Liver (tissue), 9 donors: ENCODE results near the gene HLCS. TPM values are rescaled to one million over a fixed set of nuclear protein-coding genes. Genes with fewer than 3 reads are reported as not detected.

Experiments used
- DNase-seq: peaks from one replicate; pipeline ENCODE4 v3.0.0-alpha.2; 2017; ENCODE audit warnings: low spot score
- H3K27ac ChIP-seq, 2 donors: one replicate each; pipeline ENCODE4 v1.7.0; 2013; ENCODE audit warnings: inconsistent platforms in 2 of 2, low read length in 2 of 2, control low read depth in 1 of 2, low read depth in 1 of 2, mild to moderate bottlenecking in 1 of 2
- H3K27me3 ChIP-seq, 4 donors: one replicate each; pipeline versions ENCODE4 v1.6.1 to v1.7.0; 2013; ENCODE audit warnings: low read length in 3 of 4, inconsistent platforms in 1 of 4, mild to moderate bottlenecking in 1 of 4, moderate library complexity in 1 of 4; ENCODE audit not compliant: control insufficient read depth in 4 of 4, insufficient read depth in 4 of 4
- H3K36me3 ChIP-seq, 4 donors: one replicate each; pipeline versions ENCODE4 v1.6.1 to v1.7.0; 2013; ENCODE audit warnings: low read length in 3 of 4, mild to moderate bottlenecking in 3 of 4, low read depth in 1 of 4, moderate library complexity in 1 of 4; ENCODE audit not compliant: control insufficient read depth in 4 of 4, insufficient read depth in 3 of 4
- H3K4me1 ChIP-seq, 4 donors: one replicate each; pipeline versions ENCODE4 v1.6.1 to v1.7.0; 2013; ENCODE audit warnings: low read length in 3 of 4, mild to moderate bottlenecking in 3 of 4, moderate library complexity in 1 of 4; ENCODE audit not compliant: control insufficient read depth in 4 of 4, insufficient read depth in 4 of 4
- H3K4me3 ChIP-seq, 3 donors: one replicate each; pipeline versions ENCODE4 v1.6.1 to v1.7.0; 2013; ENCODE audit warnings: low read length in 3 of 3, control low read depth in 1 of 3, low read depth in 1 of 3, mild to moderate bottlenecking in 1 of 3
- H3K9ac ChIP-seq, 2 donors: one replicate each; pipeline ENCODE4 v1.7.0; 2013; ENCODE audit warnings: low read length in 2 of 2, mild to moderate bottlenecking in 2 of 2, moderate library complexity in 2 of 2, control low read depth in 1 of 2, low read depth in 1 of 2
- H3K9me3 ChIP-seq, 4 donors: one replicate each; pipeline versions ENCODE4 v1.6.1 to v1.7.0; 2013; ENCODE audit warnings: low read length in 3 of 4; ENCODE audit not compliant: control insufficient read depth in 4 of 4
- ATF3 ChIP-seq: IDR thresholded peaks from 2 replicates; pipeline ENCODE4 v1.6.1; 2016; ENCODE audit warnings: antibody characterized with exemption
- EGR1 ChIP-seq, 2 donors: IDR thresholded peaks; 2 replicates each; pipeline ENCODE4 v1.6.1; 2016 to 2018; ENCODE audit warnings: antibody characterized with exemption in 2 of 2, low read depth in 2 of 2
- GABPA ChIP-seq, 2 donors: IDR thresholded peaks in 1 of 2; conservative IDR thresholded peaks in 1 of 2; 2 replicates each; pipeline ENCODE4 v1.6.1; 2016; ENCODE audit warnings: antibody characterized with exemption in 2 of 2, mild to moderate bottlenecking in 1 of 2, moderate library complexity in 1 of 2
- HNF4A ChIP-seq, 2 donors: conservative IDR thresholded peaks; 2 replicates each; pipeline ENCODE4 v1.6.1; 2016; ENCODE audit warnings: antibody characterized with exemption in 2 of 2, mild to moderate bottlenecking in 2 of 2
- HNF4G ChIP-seq: IDR thresholded peaks from 2 replicates; pipeline ENCODE4 v1.6.1; 2016; ENCODE audit warnings: antibody characterized with exemption
- JUND ChIP-seq, 2 donors: IDR thresholded peaks; 2 replicates each; pipeline ENCODE4 v1.6.1; 2016; ENCODE audit warnings: antibody characterized with exemption in 2 of 2
- MAX ChIP-seq: IDR thresholded peaks from 2 replicates; pipeline ENCODE4 v1.6.1; 2016; ENCODE audit warnings: antibody characterized with exemption
- NR2F2 ChIP-seq: IDR thresholded peaks from 2 replicates; pipeline ENCODE4 v1.6.1; 2016; ENCODE audit warnings: antibody characterized with exemption
- RAD21 ChIP-seq, 2 donors: IDR thresholded peaks; 2 replicates each; pipeline ENCODE4 v1.6.1; 2016; ENCODE audit warnings: antibody characterized with exemption in 2 of 2, mild to moderate bottlenecking in 2 of 2
- REST ChIP-seq: IDR thresholded peaks from 2 replicates; pipeline ENCODE4 v1.6.1; 2016; ENCODE audit warnings: antibody characterized with exemption, mild to moderate bottlenecking
- RXRA ChIP-seq, 2 donors: IDR thresholded peaks; 2 replicates each; pipeline ENCODE4 v1.6.1; 2017 to 2018; ENCODE audit warnings: antibody characterized with exemption in 2 of 2, mild to moderate bottlenecking in 1 of 2
- TAF1 ChIP-seq: conservative IDR thresholded peaks from 2 replicates; pipeline ENCODE4 v1.6.1; 2016; ENCODE audit warnings: antibody characterized with exemption, mild to moderate bottlenecking
- YY1 ChIP-seq: IDR thresholded peaks from 2 replicates; pipeline ENCODE4 v1.6.1; 2016; ENCODE audit warnings: antibody characterized with exemption, mild to moderate bottlenecking
- WGBS: extraction: QIAGEN DNeasy Blood & Tissue Kit; methylation state at CpG from one replicate; pipeline ENCODE4 v1.1.7; 2013; 5-methylcytosine and 5-hydroxymethylcytosine counted together
- polyA plus RNA-seq, 2 donors: library from polyadenylated mRNA; stranded (reverse) in 1 of 2; unstranded in 1 of 2; fragments of 200-250 nt in 1 of 2; fragments of >200 nt in 1 of 2; fragmentation: Nextera tagmentation in 1 of 2; extraction: Ambion mirVana in 1 of 2; gene quantifications; one replicate each; pipeline versions ENCODE4 v1.2.1 to v1.2.3, GENCODE V29; 2013 to 2015
- total RNA-seq, 2 donors: library from RNA; depleted of rRNA; stranded (reverse); fragments of >200 nt; gene quantifications; one replicate each; pipeline ENCODE4 v1.2.3, GENCODE V29; 2014
- donor health status: healthy.
- donor health status: healthy.
- donor health status: healthy.
- donor health status: healthy.
- donor health status: healthy.

Gene HLCS
- total and polyA plus RNA-seq, 4 donors = 6.6 to 22.5 (median 8.3) TPM

- Histone ChIP-seq H3K27me3 (no peaks in the 10 kb centered on the region), H3K9me3 (no peaks in the 10 kb centered on the region), H3K4me1 (peaks cover 5 to 21% (median 14%) of the 10 kb centered on the region in 4 donors), H3K4me3 (no peak overlapping the region), H3K36me3 (no peaks in the 10 kb centered on the region), H3K9ac (no peak overlapping the region), H3K27ac (no peak overlapping the region)
- WGBS = 73% methylated on average over 12 of the region's 12 CpGs
- DNase-seq = no peak
- no peak for TF ChIP-seq REST
- TF ChIP-seq TAF1 = no peak
These were observed 42.3 kb upstream of the HLCS start for GRCh38 chr21:37008724-37009123.

- Histone ChIP-seq H3K9me3 (no peaks in the 10 kb centered on the region), H3K9ac (no peak within 1 kb of the TSS), H3K4me3 (peak within 1 kb of the TSS in 2 of 3 donors; percentile 52 to 71), H3K36me3 (no peaks in the 10 kb centered on the region), H3K27me3 (no peaks in the 10 kb centered on the region), H3K27ac (no peak within 1 kb of the TSS), H3K4me1 (peaks cover 5 to 21% (median 14%) of the 10 kb centered on the region in 4 donors)
- 3% methylated on average over 87 of the region's 87 CpGs for WGBS
- DNase-seq = no peak
- no peak for TF ChIP-seq ATF3
- no peak for TF ChIP-seq JUND (IDR thresholded peaks at IDR 0.05)
- TF ChIP-seq MAX = no peak
- TF ChIP-seq EGR1 (IDR thresholded peaks at IDR 0.05; ENCODE audit: low read depth in 2 of 2) = no peak
- TF ChIP-seq RXRA (IDR thresholded peaks at IDR 0.05) = no peak
- no peak for TF ChIP-seq YY1
- TF ChIP-seq RAD21 (IDR thresholded peaks at IDR 0.05) = no peak
- TF ChIP-seq HNF4G = no peak
- no peak for TF ChIP-seq HNF4A (conservative IDR thresholded peaks at IDR 0.05)
- TF ChIP-seq NR2F2 = no peak
- TF ChIP-seq GABPA (IDR thresholded peaks at IDR 0.05 in 1 of 2, conservative IDR thresholded peaks at IDR 0.05 in 1 of 2) = no peak
- TF ChIP-seq REST = no peak
These were observed 40.2 kb upstream of the HLCS start, which contains the start of gene RIPPLY3 for GRCh38 chr21:37006486-37007291. Gene RIPPLY3 (plus strand): TSS chr21:37006702. CDS start chr21:37006773, 71 bp downstream.
